HepG2 (cell line): ENCODE data around the gene CA4. TPM values are rescaled to one million over a fixed set of nuclear protein-coding genes. Genes with fewer than 3 reads are reported as not detected.
A peak's percentile ranks its signal among the peaks of the same experiment; 100 is the strongest.

Experiments
- DRAP1 ChIP-seq: IDR thresholded peaks from 2 replicates; pipeline ENCODE4 v1.6.1; 2016; ENCODE audit warnings: missing genetic modification reagents, missing compliant biosample characterization
- EP300 ChIP-seq, 3 experiments: sonication (generic) in 1 of 3; formaldehyde crosslinking in 1 of 3; IDR thresholded peaks; 2 replicates each; pipeline versions ENCODE4 v1.5.1 to v1.6.1; 2011 to 2020; ENCODE audit warnings: low read depth in 2 of 3, low read length in 2 of 3, borderline replicate concordance in 1 of 3, improper control_type of control experiment in 1 of 3, mild to moderate bottlenecking in 1 of 3, missing genetic modification reagents in 1 of 3, moderate library complexity in 1 of 3
- HDAC1 ChIP-seq: sonication (generic); formaldehyde crosslinking; IDR thresholded peaks from 2 replicates; pipeline ENCODE4 v1.5.1; 2020; ENCODE audit warnings: mild to moderate bottlenecking, missing genetic modification reagents
- HINFP ChIP-seq: sonication (generic); formaldehyde crosslinking; IDR thresholded peaks from 2 replicates; pipeline ENCODE4 v1.4.0; 2020; ENCODE audit warnings: low read depth, mild to moderate bottlenecking, missing genetic modification reagents
- KDM5A ChIP-seq: fragments of 200-600 bp; sonication (generic); IDR thresholded peaks from 2 replicates; pipeline ENCODE4 v1.7.0; 2018; ENCODE audit warnings: antibody characterized with exemption, mild to moderate bottlenecking, low read length, borderline replicate concordance
- SKI ChIP-seq: fragments of 450-650 bp; IDR thresholded peaks from one replicate; pipeline ENCODE4 v1.6.1; 2018; ENCODE audit warnings: mild to moderate bottlenecking; ENCODE audit not compliant: partially characterized antibody
- TFE3 ChIP-seq: IDR thresholded peaks from 2 replicates; pipeline ENCODE4 v1.6.1; 2016
- ZNF281 ChIP-seq: sonication (generic); formaldehyde crosslinking; IDR thresholded peaks from 2 replicates; pipeline ENCODE4 v1.4.0; 2020; ENCODE audit warnings: missing genetic modification reagents, borderline replicate concordance
- ZNF317 ChIP-seq: sonication (generic); formaldehyde crosslinking; IDR thresholded peaks from 2 replicates; pipeline ENCODE4 v1.5.0; 2020; ENCODE audit warnings: mild to moderate bottlenecking, missing genetic modification reagents
- ZNF354B ChIP-seq: sonication (generic); formaldehyde crosslinking; IDR thresholded peaks from 2 replicates; pipeline ENCODE4 v1.8.0; 2022; ENCODE audit warnings: mild to moderate bottlenecking, missing genetic modification reagents
- ZNF44 ChIP-seq: sonication (generic); formaldehyde crosslinking; IDR thresholded peaks from 2 replicates; pipeline ENCODE4 v1.5.1; 2020; ENCODE audit warnings: mild to moderate bottlenecking, missing genetic modification reagents
- ZNF513 ChIP-seq: sonication (generic); formaldehyde crosslinking; conservative IDR thresholded peaks from 2 replicates; pipeline ENCODE4 v1.5.0; 2020; ENCODE audit warnings: missing genetic modification reagents
- ZNF563 ChIP-seq: sonication (generic); formaldehyde crosslinking; IDR thresholded peaks from 2 replicates; pipeline ENCODE4 v1.8.0; 2022; ENCODE audit warnings: mild to moderate bottlenecking, moderate library complexity, missing genetic modification reagents
- ZNF629 ChIP-seq: sonication (generic); formaldehyde crosslinking; conservative IDR thresholded peaks from 2 replicates; pipeline ENCODE4 v1.5.0; 2020; ENCODE audit warnings: missing genetic modification reagents
- ZNF687 ChIP-seq: sonication (generic); formaldehyde crosslinking; IDR thresholded peaks from 2 replicates; pipeline ENCODE4 v1.5.1; 2020; ENCODE audit warnings: mild to moderate bottlenecking, missing genetic modification reagents, moderate library complexity
- polyA plus RNA-seq, 8 experiments: library from polyadenylated mRNA; depleted of rRNA in 3 of 8; stranded (reverse) in 7 of 8; unstranded in 1 of 8; fragments of >200 nt; fragmentation: Illumina TruSeq in 4 of 8; extraction: Trizol in 4 of 8; gene quantifications; 2 replicates each; pipeline versions ENCODE4 v1.2.1 to v1.2.3, GENCODE V29; 2011 to 2016; ENCODE audit warnings: low read depth in 4 of 8, missing spikeins in 1 of 8, mixed read lengths in 1 of 8; ENCODE audit not compliant: insufficient read depth in 1 of 8
- total RNA-seq, 5 experiments: library from RNA; depleted of rRNA; stranded (reverse); fragments of >200 nt; fragmentation: Illumina TruSeq; extraction: Trizol; gene quantifications; 2 replicates each; pipeline ENCODE4 v1.2.3, GENCODE V29; 2016; ENCODE audit warnings: low read depth in 1 of 5

The CA4 gene
- total and polyA plus RNA-seq, 2 of the 13 experiments (the other 11 are each of a cell fraction or from before 2014, with no cell fraction given), result not detected

- TF ChIP-seq ZNF687 (CRISPR knock-in tag), result peak; percentile 73
- no peak for TF ChIP-seq DRAP1
- peak; percentile 80; the same call in 1 of the 2 replicates for TF ChIP-seq ZNF44 (CRISPR knock-in tag)
- TF ChIP-seq ZNF563, result 0 out of 2 replicates have a peak, but pooled peaks have one; percentile 37
- TF ChIP-seq ZNF354B (CRISPR knock-in tag), result no peak
- peak; percentile 66 for TF ChIP-seq ZNF629 (CRISPR knock-in tag)
- TF ChIP-seq SKI, result no peak
- no peak for TF ChIP-seq ZNF513 (CRISPR knock-in tag)
- TF ChIP-seq HDAC1 (CRISPR knock-in tag), result peak; percentile 42; the same call in 1 of the 2 replicates
- no peak for TF ChIP-seq EP300 (IDR thresholded peaks at IDR 0.05; ENCODE audit: low read depth in 2 of 2, low read length in 2 of 2)
- TF ChIP-seq EP300 (CRISPR knock-in tag; IDR thresholded peaks at IDR 0.05; ENCODE audit: borderline replicate concordance), result no peak
- TF ChIP-seq ZNF317, result no peak
- TF ChIP-seq KDM5A, result no peak
- TF ChIP-seq ZNF281 (CRISPR knock-in tag), result no peak
- no peak for TF ChIP-seq TFE3 (CRISPR knock-in tag)
- no peak for TF ChIP-seq HINFP
Observed at GRCh38 chr17:60163108-60163784, 13.5 kb downstream of the CA4 start (continued).
